HG02970 (cell line): Measurements from ENCODE around the gene DYNLL1.
"Not testable (repeated sequence)": the region's sequence is repeated elsewhere in the genome, so short reads cannot be mapped to it uniquely, and the experiment has no call there.

ENCODE experiments used
- ATAC-seq: cut with Tn5 transposase; IDR thresholded peaks from one replicate; pipeline ENCODE4 v1.9.1; 2021; ENCODE audit warnings: mild to moderate bottlenecking, moderate library complexity, moderate number of reproducible peaks; ENCODE audit not compliant: unreplicated experiment, low FRiP score

DYNLL1 gene

GRCh38 chr12:120473807-120474615 is 21.9 kb upstream of the DYNLL1 start:
- no peak for ATAC-seq

- ATAC-seq = no peak
These were observed 21.3 kb upstream of the DYNLL1 start for GRCh38 chr12:120474616-120474960.

DNA sequence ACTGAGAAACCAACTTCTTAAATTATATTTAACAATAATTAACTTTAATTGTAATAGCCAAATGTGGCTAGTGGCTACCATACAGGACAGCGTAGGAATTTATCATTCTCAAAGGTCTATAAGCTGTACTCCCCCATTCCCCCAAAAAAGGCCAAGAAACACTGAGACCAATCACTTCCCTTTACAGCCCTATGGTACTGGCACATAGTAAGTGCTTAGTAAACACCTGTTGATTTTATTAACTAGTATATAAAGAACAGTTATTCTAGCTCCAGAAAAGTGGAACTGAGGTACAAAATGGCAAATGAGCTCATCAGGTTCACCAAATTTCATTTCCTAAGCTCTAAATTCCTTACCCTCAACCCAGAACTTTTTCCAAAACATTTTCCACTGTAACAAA is 20.3 kb upstream of the DYNLL1 start:
- ATAC-seq = no peak

DNA sequence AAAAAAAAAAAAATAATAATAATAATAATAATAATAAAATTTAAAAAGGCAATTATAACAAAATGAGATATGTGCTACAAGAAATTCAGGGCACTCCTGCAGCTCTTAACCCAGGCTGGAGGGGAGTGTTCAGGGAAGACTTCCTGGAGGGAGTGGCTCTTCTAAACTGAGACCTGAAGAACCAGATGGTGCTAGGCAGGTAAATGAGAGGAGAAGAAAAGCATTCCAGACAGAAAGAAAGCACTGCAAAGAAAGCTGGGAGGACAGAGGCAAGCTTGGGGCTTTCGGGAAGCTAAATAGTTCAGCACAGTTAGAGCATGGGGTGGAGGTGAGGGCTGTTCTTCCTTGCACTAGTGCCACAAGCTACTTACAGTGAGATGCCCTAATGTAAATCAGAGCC is 16.5 kb upstream of the DYNLL1 start:
- no peak for ATAC-seq

DNA sequence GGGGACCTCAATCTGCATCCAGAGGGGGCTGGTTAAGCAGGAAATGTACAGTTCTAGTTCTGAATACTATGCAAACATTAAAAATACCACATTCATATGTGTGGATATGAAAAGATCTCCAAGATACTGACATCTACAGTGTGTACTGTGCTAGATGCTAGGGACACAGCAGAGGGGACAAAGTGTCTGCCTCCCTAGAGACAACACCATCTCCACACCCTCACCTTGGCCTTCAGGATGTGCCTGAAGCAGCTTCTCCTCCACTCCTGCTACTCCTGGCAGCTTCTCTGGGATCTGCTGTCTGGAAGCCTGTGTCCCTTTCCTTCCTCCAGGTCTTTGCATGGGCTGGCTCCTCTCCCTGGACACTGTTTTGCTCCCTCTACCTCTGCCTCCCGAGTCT is 15.7 kb upstream of the DYNLL1 start:
- no peak for ATAC-seq

GRCh38 chr12:120481022-120481767 is 14.7 kb upstream of the DYNLL1 start:
- ATAC-seq = no peak

DNA sequence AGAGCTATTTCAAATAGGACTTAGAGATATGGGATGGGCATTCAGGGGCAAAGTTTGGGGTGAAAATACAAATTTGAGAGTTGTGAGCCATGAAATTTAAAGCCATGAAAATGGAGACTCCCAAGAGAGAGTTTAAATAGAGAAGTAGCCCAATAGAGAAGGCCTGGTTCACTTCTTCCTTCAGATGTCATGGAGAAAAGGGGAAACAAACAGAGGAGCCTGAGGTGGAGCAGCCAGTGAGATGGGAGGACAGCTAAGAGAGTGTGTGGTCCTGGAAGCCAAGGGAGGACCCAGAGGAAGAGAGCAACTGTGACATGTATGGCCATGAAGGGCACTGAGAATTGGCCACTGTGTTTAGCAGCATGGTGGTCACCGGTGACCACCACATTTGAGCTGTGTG is 12.3 kb upstream of the DYNLL1 start:
- ATAC-seq = no peak

DNA sequence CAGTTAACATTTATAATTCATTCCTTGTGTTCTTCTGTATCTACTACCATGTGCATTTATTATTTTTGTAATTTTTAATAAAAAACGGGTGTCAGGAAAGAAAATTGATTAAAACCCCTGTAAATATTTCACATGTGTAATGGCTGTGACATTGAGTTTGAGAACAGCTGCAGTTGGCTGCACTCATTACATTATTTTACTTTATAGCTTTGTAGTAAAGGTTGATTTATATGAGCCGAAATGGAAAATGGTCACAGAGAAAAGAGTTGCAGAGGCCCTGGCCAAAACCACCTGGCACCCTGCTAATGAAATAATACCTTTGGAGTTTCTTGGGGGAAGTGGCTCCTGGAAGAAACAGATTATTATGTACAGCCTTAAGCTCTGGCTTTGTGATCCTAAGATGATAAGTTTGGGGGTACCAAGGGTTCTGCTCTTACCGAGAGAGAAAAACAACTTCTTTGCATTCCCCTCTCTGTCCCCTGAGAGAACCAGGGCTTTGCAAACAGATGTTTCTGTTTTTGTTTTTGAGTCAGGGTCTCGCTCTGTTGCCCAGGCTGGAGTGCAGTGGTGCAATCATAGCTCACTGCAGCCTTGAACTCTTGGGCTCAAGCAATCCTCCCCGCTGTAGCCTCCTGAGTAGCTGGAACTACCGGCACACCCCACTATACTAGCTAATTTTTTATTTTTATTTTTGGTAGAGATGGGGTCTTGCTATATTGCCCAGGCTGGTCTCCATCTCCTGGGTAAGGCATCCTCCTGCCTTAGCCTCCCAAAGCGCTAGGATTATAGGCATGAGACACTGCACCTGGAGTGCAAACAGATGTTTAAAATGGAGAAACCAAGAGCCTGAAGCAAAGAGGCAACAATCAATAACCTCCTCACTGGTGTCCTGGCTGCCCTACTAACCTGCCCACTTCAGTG is 9.7 kb upstream of the DYNLL1 start:
- no peak for ATAC-seq

DNA sequence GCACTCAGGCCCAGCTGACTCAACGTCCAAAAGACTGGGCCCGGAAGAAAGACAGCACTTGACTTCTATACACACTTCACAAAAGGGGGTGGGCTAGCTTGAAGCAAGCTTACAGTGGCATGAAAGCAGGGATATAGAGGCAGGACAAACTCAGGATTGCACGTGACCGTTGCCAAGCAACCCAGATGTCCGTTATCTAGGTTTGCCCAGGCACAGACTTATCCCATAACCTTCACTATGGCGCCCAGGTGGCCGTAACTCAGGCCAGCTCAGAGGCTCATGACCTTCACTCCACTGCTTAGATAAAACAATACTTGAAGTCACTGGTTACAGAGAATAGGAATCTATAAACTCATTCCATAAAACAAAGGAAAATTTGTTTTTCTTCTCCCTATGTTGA is 8.4 kb upstream of the DYNLL1 start:
- ATAC-seq = not testable (repeated sequence)

GRCh38 chr12:120488057-120488640 is 7.8 kb upstream of the DYNLL1 start:
- ATAC-seq = no peak

GRCh38 chr12:120489018-120489417 is 6.9 kb upstream of the DYNLL1 start:
- ATAC-seq = no peak

GRCh38 chr12:120490325-120490724 is 5.6 kb upstream of the DYNLL1 start:
- no peak for ATAC-seq

DNA sequence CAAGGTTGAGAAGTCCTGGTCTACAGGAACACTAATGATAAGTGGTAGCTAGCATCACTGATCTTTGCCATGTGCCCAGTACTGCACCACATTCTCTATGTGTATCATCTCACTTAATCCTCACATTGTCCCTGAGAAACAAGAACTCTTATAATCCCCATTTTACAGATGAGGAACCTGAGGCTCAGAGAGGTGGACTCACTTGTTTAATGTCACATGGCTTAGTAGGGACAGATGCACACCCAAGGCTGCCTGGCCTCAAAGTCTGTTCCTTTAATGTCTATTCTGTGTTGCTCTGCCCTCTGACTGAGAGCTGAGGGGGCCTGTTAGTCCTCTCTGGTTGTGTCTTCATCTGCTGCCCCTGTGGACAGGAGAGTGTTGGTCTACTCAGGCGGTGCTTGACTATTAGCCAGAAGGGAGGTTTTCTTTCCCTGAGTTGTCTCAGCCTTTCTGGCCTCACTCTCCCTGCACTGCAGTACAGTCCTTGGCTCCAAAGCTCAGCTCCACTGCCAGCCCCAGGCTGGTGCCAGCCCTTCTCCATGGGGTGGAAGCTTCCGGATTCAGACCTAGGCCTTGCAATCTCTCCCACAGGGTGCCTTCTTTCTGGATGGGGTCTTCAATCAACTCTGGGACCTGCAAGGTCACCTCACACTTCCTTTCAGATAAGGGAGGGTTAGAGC is 4.9 kb upstream of the DYNLL1 start:
- no peak for ATAC-seq

- no peak for ATAC-seq
These were observed 655 bp upstream of the DYNLL1 start for GRCh38 chr12:120495186-120495730.

DNA sequence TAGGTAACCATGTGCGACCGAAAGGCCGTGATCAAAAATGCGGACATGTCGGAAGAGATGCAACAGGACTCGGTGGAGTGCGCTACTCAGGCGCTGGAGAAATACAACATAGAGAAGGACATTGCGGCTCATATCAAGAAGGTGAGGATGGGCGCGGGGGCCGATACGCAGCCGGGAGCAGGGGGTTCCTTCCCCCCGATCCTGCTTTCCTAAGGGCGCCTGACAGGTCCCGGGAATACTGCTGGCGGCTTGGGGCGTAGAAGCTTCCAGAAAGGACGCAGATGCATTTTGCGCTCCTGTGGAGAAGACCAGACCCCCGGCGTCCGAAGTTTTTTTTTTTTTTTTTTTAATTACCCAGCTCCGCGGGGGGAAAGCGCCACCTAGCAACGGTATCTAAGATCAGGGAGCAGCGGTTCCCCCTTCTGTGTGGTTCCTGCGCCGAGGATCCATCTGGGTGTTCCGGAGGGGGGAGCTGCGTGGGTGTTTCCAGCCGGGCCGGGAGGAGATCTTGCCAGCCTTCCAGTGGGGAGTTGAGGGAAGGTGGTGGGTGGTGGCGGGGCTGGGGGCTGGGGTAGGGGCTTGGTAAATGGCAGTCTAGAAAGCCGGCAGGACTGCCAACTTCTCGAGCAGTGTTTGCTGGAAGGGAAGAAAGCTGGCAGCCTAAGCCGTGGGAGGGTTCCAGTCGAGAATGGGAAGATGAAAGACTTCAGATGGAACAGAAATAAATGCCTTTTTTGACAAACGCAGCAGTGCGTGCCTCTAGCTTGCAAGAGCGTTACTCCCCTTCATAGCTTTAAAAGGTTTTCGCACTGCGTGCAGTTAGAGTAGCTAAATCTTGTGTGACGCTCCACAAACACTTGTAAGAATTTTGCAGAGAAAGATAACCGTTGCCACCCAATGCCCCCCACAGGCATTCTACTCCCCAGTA is 764 bp downstream of the DYNLL1 start:
- ATAC-seq = peak; percentile 1

- no peak for ATAC-seq
These were observed 1.7 kb downstream of the DYNLL1 start for GRCh38 chr12:120497524-120498150.

- ATAC-seq = no peak
These were observed 3.1 kb downstream of the DYNLL1 start for GRCh38 chr12:120498870-120499515.

DNA sequence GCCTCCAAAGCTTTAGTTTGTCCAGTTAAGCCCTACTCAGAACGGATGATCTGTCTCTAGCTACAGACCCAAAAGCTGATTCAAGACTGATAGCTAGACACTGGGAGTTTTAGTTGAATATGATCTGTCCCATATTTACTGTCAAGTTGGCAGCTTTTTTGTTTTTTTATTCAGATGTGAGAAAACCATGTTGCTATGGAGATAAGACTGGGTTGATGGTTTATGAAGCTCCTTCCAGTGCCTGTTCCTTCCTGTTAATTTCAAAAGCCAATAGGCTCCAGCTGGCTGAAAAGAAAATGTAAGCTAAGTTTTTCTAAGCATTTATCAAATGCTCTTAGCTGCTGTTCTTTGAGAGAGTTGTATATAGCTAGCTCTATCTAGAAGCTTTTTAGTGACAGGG is 4.7 kb downstream of the DYNLL1 start:
- ATAC-seq = no peak
